Endodermal cell (in vitro differentiated cells): ENCODE results near the gene SERPING1. TPM values are rescaled to one million over a fixed set of nuclear protein-coding genes. Genes with fewer than 3 reads are reported as not detected.
A peak's percentile ranks its signal among the peaks of the same experiment; 100 is the strongest.

Experiments
- DNase-seq: peaks from one replicate; pipeline ENCODE4 v3.0.0-alpha.2; 2017
- H3K27ac ChIP-seq: 2 replicates; pipeline ENCODE4 v1.5.1; 2013; ENCODE audit warnings: mild to moderate bottlenecking, low read depth, low read length, moderate library complexity
- H3K27me3 ChIP-seq: 2 replicates; pipeline ENCODE4 v1.6.1; 2013; ENCODE audit warnings: mild to moderate bottlenecking, low read length, moderate library complexity; ENCODE audit not compliant: insufficient read depth, control insufficient read depth, poor library complexity, severe bottlenecking
- H3K36me3 ChIP-seq: 2 replicates; pipeline ENCODE4 v1.7.0; 2013; ENCODE audit warnings: mild to moderate bottlenecking, low read length, moderate library complexity; ENCODE audit not compliant: control insufficient read depth, insufficient read depth
- H3K4me1 ChIP-seq: one replicate; pipeline ENCODE4 v1.7.0; 2013; ENCODE audit warnings: low read length; ENCODE audit not compliant: control insufficient read depth, insufficient read depth
- H3K4me3 ChIP-seq: 2 replicates; pipeline ENCODE4 v1.5.1; 2013; ENCODE audit warnings: mild to moderate bottlenecking, low read length, moderate library complexity
- H3K9ac ChIP-seq: 2 replicates; pipeline ENCODE4 v1.6.1; 2013; ENCODE audit warnings: mild to moderate bottlenecking, low read length, moderate library complexity; ENCODE audit not compliant: poor library complexity, severe bottlenecking; ENCODE audit errors: extremely low read depth
- H3K9me3 ChIP-seq: 2 replicates; pipeline ENCODE4 v1.6.1; 2013; ENCODE audit warnings: mild to moderate bottlenecking, low read length, moderate library complexity; ENCODE audit not compliant: control insufficient read depth
- H3K27ac Mint-ChIP-seq: 2 replicates; pipeline ENCODE4 v1.8.0; 2020; ENCODE audit warnings: mixed read lengths
- H3K27me3 Mint-ChIP-seq: 2 replicates; pipeline ENCODE4 v1.8.0; 2021; ENCODE audit warnings: mild to moderate bottlenecking, mixed read lengths; ENCODE audit not compliant: insufficient read depth
- H3K36me3 Mint-ChIP-seq: 2 replicates; pipeline ENCODE4 v1.8.0; 2020; ENCODE audit warnings: low read depth, mixed read lengths
- H3K4me1 Mint-ChIP-seq: 2 replicates; pipeline ENCODE4 v1.8.0; 2020; ENCODE audit warnings: mixed read lengths
- H3K4me3 Mint-ChIP-seq: 2 replicates; pipeline ENCODE4 v1.8.0; 2020; ENCODE audit warnings: mild to moderate bottlenecking, moderate library complexity, mixed read lengths
- H3K9me3 Mint-ChIP-seq: 2 replicates; pipeline ENCODE4 v1.8.0; 2020; ENCODE audit warnings: mild to moderate bottlenecking, mixed read lengths
- WGBS, 2 experiments: methylation state at CpG; one replicate each; pipeline versions ENCODE4 v1.1.5 to v1.1.7; 2013; ENCODE audit warnings: missing lambda C conversion rate in 2 of 2, mixed read lengths in 1 of 2; ENCODE audit not compliant: insufficient coverage in 1 of 2, insufficient read length in 1 of 2; 5-methylcytosine and 5-hydroxymethylcytosine counted together
- long read RNA-seq, 4 experiments: library from polyadenylated mRNA in 2 of 4; library from RNA in 1 of 4; library from capped mRNA in 1 of 4; stranded (forward) in 3 of 4; unstranded in 1 of 4; transcript quantifications; one replicate each; pipeline ENCODE4 v2.0.0, GENCODE V29; 2020 to 2021; ENCODE audit warnings: inconsistent platforms in 1 of 4
- polyA plus RNA-seq, 2 experiments: library from polyadenylated mRNA; stranded (reverse); fragments of 50-300 nt; gene quantifications; one replicate each; pipeline ENCODE4 v1.2.3, GENCODE V29; 2013
- total RNA-seq, 2 donors: library from RNA; stranded (reverse); fragmentation: NEBNext Ultra II Directional in 1 of 2; extraction: Animal tissue kit (Norgen Biotek cat#: 25700) in 1 of 2; gene quantifications; 2 replicates in 1 of 2; 3 replicates in 1 of 2; pipeline ENCODE4 v1.2.1, GENCODE V29; 2021
- TF ChIP-seq, protein P1 (sequence below): fragments of 200-600 bp; sonication (generic); conservative IDR thresholded peaks from 2 replicates; pipeline ENCODE4 v1.5.0; 2021; ENCODE audit warnings: antibody characterized with exemption, mild to moderate bottlenecking

SERPING1 gene
- total RNA-seq: 10 to 100 TPM; 67.8 to 73.5 TPM
- 114 TPM for polyA plus RNA-seq (2013, experiment 1 of 2)
- polyA plus RNA-seq (2013, experiment 2 of 2): 118 TPM
- long read RNA-seq, experiment 1, transcript SERPING1-201 (8 exons, 2,002 nt): major isoform, 11 of 43 reads
- long read RNA-seq, experiment 1, partial matches to known transcripts: 27 of 43 reads
- long read RNA-seq, experiment 1, other reads (novel, unspliced or antisense): 1 of 43 reads
- long read RNA-seq, experiment 2, transcript SERPING1-210 (6 exons, 1,004 nt): minor isoform, 7 of 176 reads
- long read RNA-seq, experiment 2, transcript SERPING1-201 (8 exons, 2,002 nt): major isoform, 58 of 176 reads
- long read RNA-seq, experiment 2, partial matches to known transcripts: 99 of 176 reads
- long read RNA-seq, experiment 2, other reads (novel, unspliced or antisense): 9 of 176 reads
- long read RNA-seq, experiment 3, transcript SERPING1-201 (8 exons, 2,002 nt): major isoform, 8 of 56 reads
- long read RNA-seq, experiment 3, transcript SERPING1-210 (6 exons, 1,004 nt): minor isoform, 7 of 56 reads
- long read RNA-seq, experiment 3, partial matches to known transcripts: 38 of 56 reads
- long read RNA-seq, experiment 3, other reads (novel, unspliced or antisense): 3 of 56 reads
- long read RNA-seq, experiment 4, transcript SERPING1-210 (6 exons, 1,004 nt): minor isoform, 13 of 86 reads
- long read RNA-seq, experiment 4, transcript SERPING1-201 (8 exons, 2,002 nt): major isoform, 27 of 86 reads
- long read RNA-seq, experiment 4, partial matches to known transcripts: 39 of 86 reads
- long read RNA-seq, experiment 4, other reads (novel, unspliced or antisense): 6 of 86 reads

DNA sequence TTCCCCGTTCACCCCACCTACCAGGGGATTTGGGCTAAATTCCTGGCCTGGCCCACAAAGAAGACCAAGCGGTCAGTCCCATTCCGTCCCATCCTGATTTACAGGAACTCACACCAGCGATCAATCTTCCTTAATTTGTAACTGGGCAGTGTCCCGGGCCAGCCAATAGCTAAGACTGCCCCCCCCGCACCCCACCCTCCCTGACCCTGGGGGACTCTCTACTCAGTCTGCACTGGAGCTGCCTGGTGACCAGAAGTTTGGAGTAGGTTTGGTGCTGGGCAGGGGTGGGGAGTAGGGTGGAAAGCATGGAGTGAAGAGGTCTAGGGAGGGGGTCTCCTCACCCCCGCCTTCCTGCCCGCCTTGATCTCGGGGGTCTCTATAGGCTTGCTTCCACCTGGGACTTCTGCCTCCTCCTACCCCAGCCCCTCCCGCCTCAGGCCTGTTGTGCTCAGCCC lies at the start of gene SERPING1:
TSS of gene SERPING1 (plus strand) at position 225 of the 455 bp plus-strand sequence. CDS start 586 bp downstream, outside the sequence.
- no peaks in the 10 kb centered on the region for H3K9me3 Mint-ChIP-seq
- WGBS, 2 experiments: 15 to 30% methylated on average over 2 to 10 of the region's 10 CpGs
- TF ChIP-seq, protein P1, sequence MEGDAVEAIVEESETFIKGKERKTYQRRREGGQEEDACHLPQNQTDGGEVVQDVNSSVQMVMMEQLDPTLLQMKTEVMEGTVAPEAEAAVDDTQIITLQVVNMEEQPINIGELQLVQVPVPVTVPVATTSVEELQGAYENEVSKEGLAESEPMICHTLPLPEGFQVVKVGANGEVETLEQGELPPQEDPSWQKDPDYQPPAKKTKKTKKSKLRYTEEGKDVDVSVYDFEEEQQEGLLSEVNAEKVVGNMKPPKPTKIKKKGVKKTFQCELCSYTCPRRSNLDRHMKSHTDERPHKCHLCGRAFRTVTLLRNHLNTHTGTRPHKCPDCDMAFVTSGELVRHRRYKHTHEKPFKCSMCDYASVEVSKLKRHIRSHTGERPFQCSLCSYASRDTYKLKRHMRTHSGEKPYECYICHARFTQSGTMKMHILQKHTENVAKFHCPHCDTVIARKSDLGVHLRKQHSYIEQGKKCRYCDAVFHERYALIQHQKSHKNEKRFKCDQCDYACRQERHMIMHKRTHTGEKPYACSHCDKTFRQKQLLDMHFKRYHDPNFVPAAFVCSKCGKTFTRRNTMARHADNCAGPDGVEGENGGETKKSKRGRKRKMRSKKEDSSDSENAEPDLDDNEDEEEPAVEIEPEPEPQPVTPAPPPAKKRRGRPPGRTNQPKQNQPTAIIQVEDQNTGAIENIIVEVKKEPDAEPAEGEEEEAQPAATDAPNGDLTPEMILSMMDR: no peak
- H3K4me3 Mint-ChIP-seq: peak within 1 kb of the TSS; percentile 65
- H3K36me3 Mint-ChIP-seq: peaks cover 17% of the 10 kb centered on the region
- peak within 1 kb of the TSS; percentile 92 for H3K27ac ChIP-seq
- no peaks in the 10 kb centered on the region for H3K27me3 ChIP-seq
- H3K36me3 ChIP-seq: no peaks in the 10 kb centered on the region
- DNase-seq: peak; percentile 79
- H3K4me1 Mint-ChIP-seq: peaks cover 35% of the 10 kb centered on the region
- H3K4me3 ChIP-seq: peak within 1 kb of the TSS; percentile 79
- H3K27ac Mint-ChIP-seq: peak within 1 kb of the TSS; percentile 57
- peaks cover 2% of the 10 kb centered on the region for H3K4me1 ChIP-seq
- H3K9ac ChIP-seq: peak within 1 kb of the TSS; percentile 57
- H3K9me3 ChIP-seq: no peaks in the 10 kb centered on the region
- H3K27me3 Mint-ChIP-seq: peaks cover 2% of the 10 kb centered on the region

DNA sequence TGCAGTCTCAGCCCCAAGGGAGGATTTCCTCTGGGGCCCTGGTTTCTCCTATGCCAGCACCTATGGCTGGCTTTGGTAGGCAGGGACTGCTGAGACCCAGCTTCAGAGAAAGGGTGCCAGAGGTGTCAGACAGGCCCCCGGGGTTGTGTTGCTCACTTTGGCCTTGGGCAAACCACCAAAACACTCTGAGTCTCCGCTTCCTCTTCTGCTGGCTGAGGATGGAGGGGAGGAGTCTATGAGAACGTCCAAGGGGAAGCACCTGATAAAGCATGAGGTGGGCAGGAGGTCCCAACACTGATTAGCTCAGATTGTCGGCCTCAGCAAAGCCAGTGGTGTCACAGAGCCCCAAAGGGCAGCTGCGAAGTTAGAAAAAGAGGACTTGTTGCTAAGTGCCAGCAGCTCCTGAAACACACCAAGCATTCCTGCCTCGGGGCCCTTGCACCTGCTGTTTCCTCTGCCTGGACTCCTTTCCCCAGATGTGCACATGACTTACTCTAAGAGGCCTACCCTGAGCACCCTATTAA lies 49.6 kb upstream of the SERPING1 start:
- DNase-seq: peak; percentile 73
- Histone ChIP-seq H3K4me3 (no peak overlapping the region), H3K9me3 (no peaks in the 10 kb centered on the region), H3K27ac (no peak overlapping the region), H3K27me3 (no peaks in the 10 kb centered on the region), H3K9ac (no peak overlapping the region), H3K4me1 (peaks cover 8% of the 10 kb centered on the region), H3K36me3 (no peaks in the 10 kb centered on the region)
- 87 to 89% methylated on average over 5 to 6 of the region's 6 CpGs for WGBS, 2 experiments
- Mint-ChIP-seq H3K36me3 (no peaks in the 10 kb centered on the region), H3K4me3 (no peak overlapping the region), H3K27me3 (peaks cover 8% of the 10 kb centered on the region), H3K27ac (no peak overlapping the region), H3K4me1 (peaks cover 24% of the 10 kb centered on the region), H3K9me3 (no peaks in the 10 kb centered on the region)
- TF ChIP-seq, protein P1: no peak

DNA sequence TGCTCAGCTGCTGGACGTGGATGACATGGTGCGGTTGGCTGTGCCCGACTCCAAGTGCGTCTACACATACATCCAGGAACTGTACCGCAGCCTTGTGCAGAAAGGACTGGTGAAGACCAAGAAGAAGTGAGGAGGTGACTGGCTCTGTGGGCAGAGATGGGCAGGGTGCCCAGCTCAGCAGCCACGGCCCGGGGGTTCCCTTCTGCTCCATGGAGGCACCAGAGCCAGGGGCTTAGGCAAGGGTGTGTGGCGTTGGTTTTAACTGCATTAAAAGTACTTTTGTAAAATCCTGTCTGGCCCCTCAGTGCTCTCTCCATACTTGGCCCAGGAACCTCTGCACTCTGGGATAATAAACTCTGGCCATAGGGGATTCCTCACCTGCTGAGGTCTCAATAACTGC lies 47.5 kb upstream of the SERPING1 start:
- no peaks in the 10 kb centered on the region for H3K27me3 ChIP-seq
- peaks cover 8% of the 10 kb centered on the region for H3K4me1 ChIP-seq
- DNase-seq: no peak
- no peaks in the 10 kb centered on the region for H3K36me3 Mint-ChIP-seq
- no peaks in the 10 kb centered on the region for H3K27me3 Mint-ChIP-seq
- no peaks in the 10 kb centered on the region for H3K9me3 Mint-ChIP-seq
- H3K4me3 ChIP-seq: no peak overlapping the region
- H3K9me3 ChIP-seq: no peaks in the 10 kb centered on the region
- no peak overlapping the region for H3K4me3 Mint-ChIP-seq
- TF ChIP-seq, protein P1: no peak
- WGBS, 2 experiments: 88 to 93% methylated on average over 6 to 8 of the region's 8 CpGs
- no peak overlapping the region for H3K9ac ChIP-seq
- no peak overlapping the region for H3K27ac Mint-ChIP-seq
- no peaks in the 10 kb centered on the region for H3K36me3 ChIP-seq
- peaks cover 19% of the 10 kb centered on the region for H3K4me1 Mint-ChIP-seq
- no peak overlapping the region for H3K27ac ChIP-seq
